Tibial nerve (tissue), 4 donors: ENCODE data around the gene TRAF3.
"Not testable (repeated sequence)": the region's sequence is repeated elsewhere in the genome, so short reads cannot be mapped to it uniquely, and the experiment has no call there.

Source experiments
- CTCF ChIP-seq, 5 experiments: fragments of 200-600 bp in 3 of 5; fragments of 450-650 bp in 2 of 5; sonication (generic) in 3 of 5; IDR thresholded peaks; one replicate each; pipeline ENCODE4 v1.5.1; 2016 to 2019; ENCODE audit warnings: antibody characterized with exemption in 5 of 5, mild to moderate bottlenecking in 3 of 5, moderate library complexity in 2 of 5
- EP300 ChIP-seq, 2 donors: sonication (generic); formaldehyde crosslinking; IDR thresholded peaks; one replicate each; pipeline ENCODE4 v1.6.1; 2017; ENCODE audit warnings: antibody characterized with exemption in 2 of 2, mild to moderate bottlenecking in 1 of 2
- POLR2A ChIP-seq, 2 donors: fragments of 450-650 bp; IDR thresholded peaks; one replicate each; pipeline ENCODE4 v1.6.1; 2017; ENCODE audit warnings: antibody characterized with exemption in 2 of 2, mild to moderate bottlenecking in 2 of 2, moderate library complexity in 2 of 2

- not testable (repeated sequence) for TF ChIP-seq CTCF, POLR2A, EP300 (IDR thresholded peaks at IDR 0.05)
Measured at GRCh38 chr14:102765770-102766169, 11.5 kb upstream of the TRAF3 start.
